Measurements from ENCODE around the gene CLPTM1.

Gene CLPTM1

DNA sequence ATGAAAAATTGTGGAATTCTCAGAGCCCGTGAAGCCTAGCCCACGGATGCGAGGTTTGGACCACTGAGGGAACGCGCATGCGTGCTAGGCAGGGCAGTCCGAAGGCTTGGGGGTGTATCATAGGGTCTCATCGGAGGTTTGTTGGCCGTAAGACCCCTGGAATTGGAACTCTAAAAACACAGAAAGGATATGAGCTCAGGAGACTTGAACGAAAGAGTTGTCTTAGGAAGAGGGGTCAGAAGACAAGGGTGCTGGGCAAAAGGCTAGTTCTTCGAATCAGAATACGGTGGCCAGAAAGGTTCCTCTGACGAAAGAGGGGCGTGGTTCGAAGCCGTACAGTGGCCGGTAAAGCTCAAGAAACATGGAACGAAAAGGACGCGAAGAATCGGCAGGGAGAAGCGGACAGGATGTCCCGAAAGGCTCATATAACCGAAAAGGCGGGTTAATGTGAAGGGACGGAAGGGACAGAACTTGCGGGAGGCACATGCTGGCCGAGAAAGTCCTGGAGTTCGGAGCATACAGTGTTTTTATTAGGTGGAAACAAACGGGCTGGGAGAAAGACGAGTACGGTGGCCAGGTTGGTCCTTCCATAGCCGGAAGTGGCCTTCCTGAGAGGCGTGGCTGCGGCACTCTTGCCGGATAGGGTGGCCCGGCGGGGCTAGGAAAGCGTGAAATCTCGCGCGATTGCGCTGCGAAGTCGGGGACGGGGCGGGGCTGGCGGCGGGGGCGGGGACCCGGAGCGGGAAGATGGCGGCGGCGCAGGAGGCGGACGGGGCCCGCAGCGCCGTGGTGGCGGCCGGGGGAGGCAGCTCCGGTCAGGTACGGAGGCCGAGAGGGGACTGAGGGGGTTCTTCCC is at the start of gene CLPTM1:
TSS of gene CLPTM1 (plus strand) at position 732 of the 856 bp plus-strand sequence. CDS start at position 748, 16 bp downstream.
- no peak for TF ChIP-seq RARB (CRISPR knock-in tag; IDR thresholded peaks at IDR 0.05)
- TF ChIP-seq, protein P1, sequence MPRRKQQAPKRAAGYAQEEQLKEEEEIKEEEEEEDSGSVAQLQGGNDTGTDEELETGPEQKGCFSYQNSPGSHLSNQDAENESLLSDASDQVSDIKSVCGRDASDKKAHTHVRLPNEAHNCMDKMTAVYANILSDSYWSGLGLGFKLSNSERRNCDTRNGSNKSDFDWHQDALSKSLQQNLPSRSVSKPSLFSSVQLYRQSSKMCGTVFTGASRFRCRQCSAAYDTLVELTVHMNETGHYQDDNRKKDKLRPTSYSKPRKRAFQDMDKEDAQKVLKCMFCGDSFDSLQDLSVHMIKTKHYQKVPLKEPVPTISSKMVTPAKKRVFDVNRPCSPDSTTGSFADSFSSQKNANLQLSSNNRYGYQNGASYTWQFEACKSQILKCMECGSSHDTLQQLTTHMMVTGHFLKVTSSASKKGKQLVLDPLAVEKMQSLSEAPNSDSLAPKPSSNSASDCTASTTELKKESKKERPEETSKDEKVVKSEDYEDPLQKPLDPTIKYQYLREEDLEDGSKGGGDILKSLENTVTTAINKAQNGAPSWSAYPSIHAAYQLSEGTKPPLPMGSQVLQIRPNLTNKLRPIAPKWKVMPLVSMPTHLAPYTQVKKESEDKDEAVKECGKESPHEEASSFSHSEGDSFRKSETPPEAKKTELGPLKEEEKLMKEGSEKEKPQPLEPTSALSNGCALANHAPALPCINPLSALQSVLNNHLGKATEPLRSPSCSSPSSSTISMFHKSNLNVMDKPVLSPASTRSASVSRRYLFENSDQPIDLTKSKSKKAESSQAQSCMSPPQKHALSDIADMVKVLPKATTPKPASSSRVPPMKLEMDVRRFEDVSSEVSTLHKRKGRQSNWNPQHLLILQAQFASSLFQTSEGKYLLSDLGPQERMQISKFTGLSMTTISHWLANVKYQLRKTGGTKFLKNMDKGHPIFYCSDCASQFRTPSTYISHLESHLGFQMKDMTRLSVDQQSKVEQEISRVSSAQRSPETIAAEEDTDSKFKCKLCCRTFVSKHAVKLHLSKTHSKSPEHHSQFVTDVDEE (CRISPR knock-in tag; IDR thresholded peaks at IDR 0.05): 0 out of 2 replicates have a peak, but pooled peaks have one; percentile 15
- ATAC-seq: peak; percentile 95

GRCh38 chr19:44905437-44906160 is 49.6 kb upstream of the CLPTM1 start, which contains the start of gene APOE:
Gene APOE (plus strand): TSS chr19:44905796. CDS start chr19:44906625, 829 bp downstream.
- TF ChIP-seq GLIS3 (CRISPR knock-in tag; IDR thresholded peaks at IDR 0.05) (no peak), CREB5 (CRISPR knock-in tag; IDR thresholded peaks at IDR 0.05; ENCODE audit: low read depth) (no peak), ISL1 (CRISPR knock-in tag; IDR thresholded peaks at IDR 0.05) (no peak), ZC3H10 (CRISPR knock-in tag; IDR thresholded peaks at IDR 0.05) (no peak), ESRRG (CRISPR knock-in tag; IDR thresholded peaks at IDR 0.05) (no peak), CSDC2 (CRISPR knock-in tag; IDR thresholded peaks at IDR 0.05) (no peak), BACH2 (CRISPR knock-in tag; IDR thresholded peaks at IDR 0.05; ENCODE audit: borderline replicate concordance) (no peak)
- TF ChIP-seq, protein P1 (CRISPR knock-in tag; IDR thresholded peaks at IDR 0.05): no peak
- TF ChIP-seq, protein P2, sequence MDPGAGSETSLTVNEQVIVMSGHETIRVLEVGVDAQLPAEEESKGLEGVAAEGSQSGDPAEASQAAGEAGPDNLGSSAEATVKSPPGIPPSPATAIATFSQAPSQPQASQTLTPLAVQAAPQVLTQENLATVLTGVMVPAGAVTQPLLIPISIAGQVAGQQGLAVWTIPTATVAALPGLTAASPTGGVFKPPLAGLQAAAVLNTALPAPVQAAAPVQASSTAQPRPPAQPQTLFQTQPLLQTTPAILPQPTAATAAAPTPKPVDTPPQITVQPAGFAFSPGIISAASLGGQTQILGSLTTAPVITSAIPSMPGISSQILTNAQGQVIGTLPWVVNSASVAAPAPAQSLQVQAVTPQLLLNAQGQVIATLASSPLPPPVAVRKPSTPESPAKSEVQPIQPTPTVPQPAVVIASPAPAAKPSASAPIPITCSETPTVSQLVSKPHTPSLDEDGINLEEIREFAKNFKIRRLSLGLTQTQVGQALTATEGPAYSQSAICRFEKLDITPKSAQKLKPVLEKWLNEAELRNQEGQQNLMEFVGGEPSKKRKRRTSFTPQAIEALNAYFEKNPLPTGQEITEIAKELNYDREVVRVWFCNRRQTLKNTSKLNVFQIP (CRISPR knock-in tag; IDR thresholded peaks at IDR 0.05; ENCODE audit: borderline replicate concordance, low read depth): no peak
- ATAC-seq: peak; percentile 36

GRCh38 chr19:44907613-44908012 is 47.6 kb upstream of the CLPTM1 start:
- no peak for ATAC-seq
- TF ChIP-seq RARB (CRISPR knock-in tag; IDR thresholded peaks at IDR 0.05) (no peak), CSDC2 (CRISPR knock-in tag; IDR thresholded peaks at IDR 0.05) (no peak), ARNTL (CRISPR knock-in tag; IDR thresholded peaks at IDR 0.05; ENCODE audit: borderline replicate concordance, low read depth) (no peak), TOX (CRISPR knock-in tag; IDR thresholded peaks at IDR 0.05; ENCODE audit: borderline replicate concordance) (no peak), BACH2 (CRISPR knock-in tag; IDR thresholded peaks at IDR 0.05; ENCODE audit: borderline replicate concordance) (no peak), ZFP30 (CRISPR knock-in tag; IDR thresholded peaks at IDR 0.05) (no peak), OSR1 (CRISPR knock-in tag; IDR thresholded peaks at IDR 0.05) (no peak), ZNF565 (CRISPR knock-in tag; conservative IDR thresholded peaks at IDR 0.05; ENCODE audit: low read depth) (no peak)
- TF ChIP-seq, protein P3, sequence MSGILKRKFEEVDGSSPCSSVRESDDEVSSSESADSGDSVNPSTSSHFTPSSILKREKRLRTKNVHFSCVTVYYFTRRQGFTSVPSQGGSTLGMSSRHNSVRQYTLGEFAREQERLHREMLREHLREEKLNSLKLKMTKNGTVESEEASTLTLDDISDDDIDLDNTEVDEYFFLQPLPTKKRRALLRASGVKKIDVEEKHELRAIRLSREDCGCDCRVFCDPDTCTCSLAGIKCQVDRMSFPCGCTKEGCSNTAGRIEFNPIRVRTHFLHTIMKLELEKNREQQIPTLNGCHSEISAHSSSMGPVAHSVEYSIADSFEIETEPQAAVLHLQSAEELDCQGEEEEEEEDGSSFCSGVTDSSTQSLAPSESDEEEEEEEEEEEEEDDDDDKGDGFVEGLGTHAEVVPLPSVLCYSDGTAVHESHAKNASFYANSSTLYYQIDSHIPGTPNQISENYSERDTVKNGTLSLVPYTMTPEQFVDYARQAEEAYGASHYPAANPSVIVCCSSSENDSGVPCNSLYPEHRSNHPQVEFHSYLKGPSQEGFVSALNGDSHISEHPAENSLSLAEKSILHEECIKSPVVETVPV (CRISPR knock-in tag; IDR thresholded peaks at IDR 0.05): no peak
- TF ChIP-seq, protein P1 (CRISPR knock-in tag; IDR thresholded peaks at IDR 0.05): no peak
